A549 (cell line): ENCODE results near the gene SEC22C. TPM values are rescaled to one million over a fixed set of nuclear protein-coding genes. Genes with fewer than 3 reads are reported as not detected.
A peak's percentile ranks its signal among the peaks of the same experiment; 100 is the strongest.

Experiments
- ATAC-seq, 2 experiments: fragments of 200-7000 bp in 1 of 2; fragments of >200 bp in 1 of 2; cut with Nextera tagmentation in 1 of 2; cut with Tn5 transposase in 1 of 2; 3 replicates each; pipeline versions ENCODE4 v1.8.0 to v1.9.1; 2018 to 2020; ENCODE audit warnings: mild to moderate bottlenecking in 1 of 2, moderate library complexity in 1 of 2
- CTCF ChIA-PET: fragments of 300-600 bp; sonication (Branson Sonifier 250); formaldehyde crosslinking; extraction: SDS; loops from one replicate; lab custom pipeline; 2021; ENCODE audit warnings: antibody characterized with exemption, inconsistent platforms; lab: Yijun Ruan, JAX
- POLR2A ChIA-PET: fragments of 350-600 bp; formaldehyde crosslinking; extraction: SDS; loops from one replicate; lab custom pipeline; 2021; ENCODE audit warnings: antibody characterized with exemption, inconsistent platforms; lab: Yijun Ruan, JAX
- DNase-seq, 2 experiments: peaks; one replicate each; pipeline versions ENCODE4 v3.0.0 to v3.0.0-alpha.2; 2011 to 2016; ENCODE audit warnings: low read depth in 1 of 2, low spot score in 1 of 2
- FAIRE-seq: peaks from 2 replicates; lab custom pipeline; 2011; peaks lifted over from hg19 to GRCh38; lab: Jason Lieb, UNC
- H3K27ac ChIP-seq, 2 experiments: fragments of >200 bp; sonication (Bioruptor Twin); formaldehyde crosslinking; 3 replicates each; pipeline ENCODE4 v1.5.1; 2016 to 2017
- H3K4me1 ChIP-seq: fragments of >200 bp; sonication (Bioruptor Twin); formaldehyde crosslinking; 3 replicates; pipeline ENCODE4 v1.6.1; 2016
- H3K4me2 ChIP-seq: fragments of >200 bp; sonication (Bioruptor Twin); formaldehyde crosslinking; 3 replicates; pipeline ENCODE4 v1.6.1; 2016
- H3K4me3 ChIP-seq: fragments of >200 bp; sonication (Bioruptor Twin); formaldehyde crosslinking; 3 replicates; pipeline ENCODE4 v1.5.1; 2016
- H3K9me3 ChIP-seq: fragments of >200 bp; sonication (Bioruptor Twin); formaldehyde crosslinking; 3 replicates; pipeline ENCODE4 v1.6.1; 2016
- CHD4 ChIP-seq: fragments of 200-600 bp; sonication (generic); IDR thresholded peaks from 2 replicates; pipeline ENCODE4 v1.6.1; 2016; ENCODE audit warnings: antibody characterized with exemption, mild to moderate bottlenecking, borderline replicate concordance
- EP300 ChIP-seq, 2 experiments: fragments of >200 bp; sonication (Bioruptor Twin); formaldehyde crosslinking; IDR thresholded peaks; 2 replicates in 1 of 2; 3 replicates in 1 of 2; pipeline ENCODE4 v1.6.1; 2016 to 2017
- FOXS1 ChIP-seq: fragments of 250-450 bp; sonication (Bioruptor Pico); IDR thresholded peaks from 2 replicates; pipeline ENCODE4 v1.5.0; 2020; ENCODE audit warnings: mild to moderate bottlenecking, moderate library complexity
- HEYL ChIP-seq: fragments of 250-450 bp; sonication (Bioruptor Pico); IDR thresholded peaks from 2 replicates; pipeline ENCODE4 v1.8.0; 2021; ENCODE audit warnings: mild to moderate bottlenecking, moderate library complexity
- KDM1A ChIP-seq: fragments of 200-600 bp; sonication (generic); IDR thresholded peaks from 2 replicates; pipeline ENCODE4 v1.6.1; 2016; ENCODE audit warnings: low read depth, mild to moderate bottlenecking
- KDM5A ChIP-seq: fragments of 200-600 bp; sonication (generic); IDR thresholded peaks from 2 replicates; pipeline ENCODE4 v1.6.1; 2016; ENCODE audit warnings: antibody characterized with exemption, mild to moderate bottlenecking
- MAFK ChIP-seq: fragments of 450-650 bp; IDR thresholded peaks from 2 replicates; pipeline ENCODE4 v1.6.1; 2014; ENCODE audit not compliant: partially characterized antibody
- NR3C1 ChIP-seq: fragments of >200 bp; sonication (Bioruptor Twin); formaldehyde crosslinking; IDR thresholded peaks from 3 replicates; pipeline ENCODE4 v1.6.1; 2017
- POLR2AphosphoS2 ChIP-seq: conservative IDR thresholded peaks from 2 replicates; pipeline ENCODE4 v1.6.1; 2012; ENCODE audit warnings: low read length, improper control_type of control experiment, inconsistent platforms
- RAD21 ChIP-seq, 2 experiments: fragments of >200 bp in 1 of 2; sonication (Bioruptor Twin) in 1 of 2; formaldehyde crosslinking in 1 of 2; IDR thresholded peaks in 1 of 2; conservative IDR thresholded peaks in 1 of 2; 2 replicates in 1 of 2; 3 replicates in 1 of 2; pipeline ENCODE4 v1.6.1; 2012 to 2018; ENCODE audit warnings: inconsistent platforms in 1 of 2
- RCOR1 ChIP-seq: fragments of 150-350 bp; IDR thresholded peaks from 2 replicates; pipeline ENCODE4 v1.6.1; 2014; ENCODE audit warnings: antibody characterized with exemption, low read length, low read depth
- RNF2 ChIP-seq: fragments of 200-600 bp; sonication (generic); IDR thresholded peaks from 2 replicates; pipeline ENCODE4 v1.6.1; 2016; ENCODE audit warnings: low read depth, mild to moderate bottlenecking, antibody characterized with exemption, moderate library complexity, borderline replicate concordance
- SMC3 ChIP-seq: fragments of >200 bp; sonication (Bioruptor Twin); formaldehyde crosslinking; IDR thresholded peaks from 3 replicates; pipeline ENCODE4 v1.6.1; 2018; ENCODE audit warnings: inconsistent platforms
- TFCP2L1 ChIP-seq: fragments of 250-450 bp; sonication (Bioruptor Pico); IDR thresholded peaks from 2 replicates; pipeline ENCODE4 v1.5.0; 2021; ENCODE audit warnings: mild to moderate bottlenecking
- WGBS: methylation state at CpG from one replicate; pipeline ENCODE4 v1.1.6; 2017; ENCODE audit errors: missing lambda C conversion rate; 5-methylcytosine and 5-hydroxymethylcytosine counted together
- polyA plus RNA-seq, 4 experiments: library from polyadenylated mRNA; depleted of rRNA in 3 of 4; stranded (reverse); fragments of >200 nt; fragmentation: RNase III in 1 of 4; extraction: RNeasy Plus Mini Kit Qiagen cat#74134 plus additional on column Dnase treatment in 1 of 4; gene quantifications; 2 replicates in 3 of 4; 3 replicates in 1 of 4; pipeline ENCODE4 v1.2.3, GENCODE V29; 2011 to 2017
- TF ChIP-seq, protein P1 (sequence below): fragments of >200 bp; sonication (Bioruptor Twin); formaldehyde crosslinking; IDR thresholded peaks from 3 replicates; pipeline ENCODE4 v1.5.1; 2016
- TF ChIP-seq, protein P2 (sequence below): fragments of >200 bp; sonication (Bioruptor Twin); formaldehyde crosslinking; IDR thresholded peaks from 2 replicates; pipeline ENCODE4 v1.6.1; 2016

SEC22C gene
- polyA plus RNA-seq, 2 of the 4 experiments (the other 2 are of a cell fraction), result 31.0 to 36.2 TPM

- H3K27ac ChIP-seq, result no peak overlapping the region
- no peak for DNase-seq
- H3K9me3 ChIP-seq, result no peaks in the 10 kb centered on the region
- ChIA-PET POLR2A (no interaction called here), CTCF (interaction anchor here (1.0 to 2.8 kb wide), 6 partner anchors 10 to 308 kb away, joined by 3 to 14 read pairs (median 4); no protein-coding TSS in a partner anchor)
- no peak for ATAC-seq
- no peak overlapping the region for H3K4me2 ChIP-seq
- no peak overlapping the region for H3K4me3 ChIP-seq
- no peaks in the 10 kb centered on the region for H3K4me1 ChIP-seq
- no peak for FAIRE-seq
- TF ChIP-seq KDM1A (no peak), TFCP2L1 (CRISPR knock-in tag) (no peak), EP300 (IDR thresholded peaks at IDR 0.05) (no peak)
Observed at GRCh38 chr3:42537350-42537749, 44.4 kb downstream of the SEC22C start.

DNA sequence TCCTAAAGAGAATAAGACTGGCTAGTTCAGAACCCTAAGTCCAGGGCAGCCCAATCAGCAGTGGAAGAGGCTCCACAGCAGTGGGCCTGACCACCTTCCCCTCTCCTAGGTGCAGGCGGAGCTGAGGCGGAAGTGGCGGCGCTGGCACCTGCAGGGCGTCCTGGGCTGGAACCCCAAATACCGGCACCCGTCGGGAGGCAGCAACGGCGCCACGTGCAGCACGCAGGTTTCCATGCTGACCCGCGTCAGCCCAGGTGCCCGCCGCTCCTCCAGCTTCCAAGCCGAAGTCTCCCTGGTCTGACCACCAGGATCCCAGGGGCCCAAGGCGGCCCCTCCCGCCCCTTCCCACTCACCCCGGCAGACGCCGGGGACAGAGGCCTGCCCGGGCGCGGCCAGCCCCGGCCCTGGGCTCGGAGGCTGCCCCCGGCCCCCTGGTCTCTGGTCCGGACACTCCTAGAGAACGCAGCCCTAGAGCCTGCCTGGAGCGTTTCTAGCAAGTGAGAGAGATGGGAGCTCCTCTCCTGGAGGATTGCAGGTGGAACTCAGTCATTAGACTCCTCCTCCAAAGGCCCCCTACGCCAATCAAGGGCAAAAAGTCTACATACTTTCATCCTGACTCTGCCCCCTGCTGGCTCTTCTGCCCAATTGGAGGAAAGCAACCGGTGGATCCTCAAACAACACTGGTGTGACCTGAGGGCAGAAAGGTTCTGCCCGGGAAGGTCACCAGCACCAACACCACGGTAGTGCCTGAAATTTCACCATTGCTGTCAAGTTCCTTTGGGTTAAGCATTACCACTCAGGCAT, 45.6 kb downstream of the SEC22C start:
- H3K4me2 ChIP-seq, result no peak overlapping the region
- H3K4me3 ChIP-seq, result no peak overlapping the region
- no peaks in the 10 kb centered on the region for H3K9me3 ChIP-seq
- no peak overlapping the region for H3K27ac ChIP-seq
- CTCF ChIA-PET, result interaction anchor here (1.0 to 2.8 kb wide), 4 partner anchors 11 to 307 kb away, joined by 3 to 14 read pairs (median 6); no protein-coding TSS in a partner anchor
- TF ChIP-seq SMC3 (0 out of 3 replicates have a peak, but pooled peaks have one; percentile 12), FOXS1 (CRISPR knock-in tag) (no peak)
- TF ChIP-seq, protein P1, sequence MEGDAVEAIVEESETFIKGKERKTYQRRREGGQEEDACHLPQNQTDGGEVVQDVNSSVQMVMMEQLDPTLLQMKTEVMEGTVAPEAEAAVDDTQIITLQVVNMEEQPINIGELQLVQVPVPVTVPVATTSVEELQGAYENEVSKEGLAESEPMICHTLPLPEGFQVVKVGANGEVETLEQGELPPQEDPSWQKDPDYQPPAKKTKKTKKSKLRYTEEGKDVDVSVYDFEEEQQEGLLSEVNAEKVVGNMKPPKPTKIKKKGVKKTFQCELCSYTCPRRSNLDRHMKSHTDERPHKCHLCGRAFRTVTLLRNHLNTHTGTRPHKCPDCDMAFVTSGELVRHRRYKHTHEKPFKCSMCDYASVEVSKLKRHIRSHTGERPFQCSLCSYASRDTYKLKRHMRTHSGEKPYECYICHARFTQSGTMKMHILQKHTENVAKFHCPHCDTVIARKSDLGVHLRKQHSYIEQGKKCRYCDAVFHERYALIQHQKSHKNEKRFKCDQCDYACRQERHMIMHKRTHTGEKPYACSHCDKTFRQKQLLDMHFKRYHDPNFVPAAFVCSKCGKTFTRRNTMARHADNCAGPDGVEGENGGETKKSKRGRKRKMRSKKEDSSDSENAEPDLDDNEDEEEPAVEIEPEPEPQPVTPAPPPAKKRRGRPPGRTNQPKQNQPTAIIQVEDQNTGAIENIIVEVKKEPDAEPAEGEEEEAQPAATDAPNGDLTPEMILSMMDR, result peak; percentile 28; the same call in 2 of the 3 replicates
- TF ChIP-seq, all 56 proteins: peak for 2
- no peaks in the 10 kb centered on the region for H3K4me1 ChIP-seq
- peak; percentile 45 to 59; a peak in 4 of 6 replicates for ATAC-seq
- peak; percentile 23 to 41 for DNase-seq
- POLR2A ChIA-PET, result no interaction called here
- FAIRE-seq, result no peak
- WGBS, result 80% methylated on average over 17 of the region's 35 CpGs

DNA sequence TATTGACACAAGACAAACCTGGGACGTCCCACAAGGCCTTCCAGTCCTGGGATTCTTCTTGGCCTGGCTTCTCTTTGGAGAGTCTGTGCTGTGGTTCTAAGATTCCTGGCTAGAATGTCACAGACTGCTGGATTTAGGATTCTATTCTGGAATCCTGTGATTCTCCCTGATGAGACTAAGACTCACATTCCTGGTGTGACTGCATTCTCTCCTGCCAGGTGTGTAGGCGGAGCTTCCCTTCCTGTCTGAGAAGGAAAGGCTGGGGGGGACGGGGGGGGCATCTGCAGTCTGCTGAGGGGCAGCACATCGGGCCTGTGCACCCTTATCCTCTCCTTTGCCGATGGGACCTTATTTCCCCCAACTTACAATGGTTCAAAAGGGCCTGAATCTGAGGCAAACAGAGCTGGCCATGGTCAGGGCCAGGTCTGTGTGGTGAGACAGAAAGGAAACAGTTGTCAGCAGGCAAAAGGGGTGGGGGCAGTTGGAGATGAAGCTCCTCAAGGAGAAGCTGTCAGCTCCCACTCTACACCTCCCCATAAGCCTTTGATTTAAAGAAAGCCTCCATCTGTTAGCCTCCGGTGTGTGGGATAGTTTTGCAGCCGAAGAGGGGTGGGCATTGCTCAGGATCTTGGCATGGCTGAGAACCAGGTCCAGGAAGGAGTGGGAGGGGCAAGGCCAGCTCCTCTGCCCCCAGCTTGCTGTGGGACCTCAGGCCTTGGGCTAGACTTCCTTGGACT, 48.4 kb downstream of the SEC22C start:
- ATAC-seq (no peak), DNase-seq (no peak)
- CTCF ChIA-PET, result interaction anchor here (0.9 to 2.5 kb wide), 6 partner anchors 12 to 303 kb away, joined by 3 to 9 read pairs (median 4); no protein-coding TSS in a partner anchor
- Histone ChIP-seq H3K4me2 (no peak overlapping the region), H3K9me3 (no peaks in the 10 kb centered on the region), H3K27ac (no peak overlapping the region)
- TF ChIP-seq CHD4 (no peak), NR3C1 (no peak), RNF2 (no peak), RAD21 (conservative IDR thresholded peaks at IDR 0.05 in 1 of 2, IDR thresholded peaks at IDR 0.05 in 1 of 2) (no peak), POLR2AphosphoS2 (no peak), MAFK (no peak)
- TF ChIP-seq, protein P2, sequence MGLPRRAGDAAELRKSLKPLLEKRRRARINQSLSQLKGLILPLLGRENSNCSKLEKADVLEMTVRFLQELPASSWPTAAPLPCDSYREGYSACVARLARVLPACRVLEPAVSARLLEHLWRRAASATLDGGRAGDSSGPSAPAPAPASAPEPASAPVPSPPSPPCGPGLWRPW, result no peak
- TF ChIP-seq, all 56 proteins: peak for 0
- POLR2A ChIA-PET, result no interaction called here
- FAIRE-seq, result no peak
- WGBS, result 68% methylated on average over 4 of the region's 7 CpGs
- Histone ChIP-seq H3K4me1 (no peaks in the 10 kb centered on the region), H3K4me3 (no peak overlapping the region)

DNA sequence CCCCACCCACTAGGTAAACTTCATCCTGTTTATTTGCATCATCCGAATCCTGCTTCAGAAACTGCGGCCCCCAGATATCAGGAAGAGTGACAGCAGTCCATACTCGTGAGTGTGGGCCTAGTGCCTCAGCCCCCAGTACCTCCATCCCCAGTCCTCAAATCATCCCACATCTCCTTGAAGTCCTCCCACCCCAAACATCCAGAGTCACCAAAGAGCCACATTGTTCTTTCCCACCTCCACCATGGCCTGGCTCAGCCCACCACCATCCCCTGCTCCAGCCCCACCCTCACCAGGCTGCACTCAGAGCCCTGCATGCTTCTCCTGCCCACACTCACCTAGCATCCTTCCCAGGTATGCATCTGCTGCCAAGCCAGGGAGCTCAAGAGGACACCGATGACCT, 49.5 kb downstream of the SEC22C start:
- no peak overlapping the region for H3K4me3 ChIP-seq
- H3K27ac ChIP-seq, result no peak overlapping the region
- no peak overlapping the region for H3K4me2 ChIP-seq
- no peak for FAIRE-seq
- CTCF ChIA-PET, result interaction anchor here (1.0 kb wide), 1 partner anchor 13 kb away, joined by 3 read pairs; no protein-coding TSS in a partner anchor
- no peak for DNase-seq
- POLR2A ChIA-PET, result no interaction called here
- H3K9me3 ChIP-seq, result no peaks in the 10 kb centered on the region
- 82% methylated on average over 4 of the region's 4 CpGs for WGBS
- H3K4me1 ChIP-seq, result no peaks in the 10 kb centered on the region
- ATAC-seq, result no peak
- TF ChIP-seq KDM5A (no peak), RCOR1 (no peak), TFCP2L1 (CRISPR knock-in tag) (no peak), HEYL (CRISPR knock-in tag) (no peak)
